ENCODE measurements around the gene DNAJB6.

Gene DNAJB6

GRCh38 chr7:157336383-157337315, at the start of gene DNAJB6:
Gene DNAJB6 (plus strand): TSS chr7:157337004. CDS start chr7:157358573, 21,569 bp downstream.
- peak; percentile 98 for DNase-seq

- DNase-seq, result no peak
Observed at GRCh38 chr7:157291404-157292080, 45.3 kb upstream of the DNAJB6 start.

GRCh38 chr7:157292258-157292657, 44.5 kb upstream of the DNAJB6 start:
- DNase-seq, result no peak

- no peak for DNase-seq
Observed at GRCh38 chr7:157292770-157293412, 43.9 kb upstream of the DNAJB6 start.

GRCh38 chr7:157293413-157293788, 43.4 kb upstream of the DNAJB6 start:
- DNase-seq, result no peak

- no peak for DNase-seq
Observed at GRCh38 chr7:157294773-157295172, 42.0 kb upstream of the DNAJB6 start.

- DNase-seq, result no peak
Observed at GRCh38 chr7:157295338-157295737, 41.5 kb upstream of the DNAJB6 start.

GRCh38 chr7:157297185-157297584, 39.6 kb upstream of the DNAJB6 start:
- DNase-seq, result no peak

- no peak for DNase-seq
Observed at GRCh38 chr7:157299317-157299612, 37.5 kb upstream of the DNAJB6 start.

- DNase-seq, result no peak
Observed at GRCh38 chr7:157299613-157300368, 37.0 kb upstream of the DNAJB6 start.

GRCh38 chr7:157300369-157300825, 36.4 kb upstream of the DNAJB6 start:
- no peak for DNase-seq

- no peak for DNase-seq
Observed at GRCh38 chr7:157301610-157302120, 35.1 kb upstream of the DNAJB6 start.

- DNase-seq, result no peak
Observed at GRCh38 chr7:157306846-157307838, 29.7 kb upstream of the DNAJB6 start.

GRCh38 chr7:157309988-157310668, 26.7 kb upstream of the DNAJB6 start:
- DNase-seq, result no peak

- no peak for DNase-seq
Observed at GRCh38 chr7:157310676-157311185, 26.1 kb upstream of the DNAJB6 start.

- no peak for DNase-seq
Observed at GRCh38 chr7:157312941-157313340, 23.9 kb upstream of the DNAJB6 start.

GRCh38 chr7:157313645-157314044, 23.2 kb upstream of the DNAJB6 start:
- DNase-seq, result no peak

GRCh38 chr7:157318015-157318706, 18.6 kb upstream of the DNAJB6 start:
- no peak for DNase-seq

- no peak for DNase-seq
Observed at GRCh38 chr7:157320608-157320980, 16.2 kb upstream of the DNAJB6 start.

- no peak for DNase-seq
Observed at GRCh38 chr7:157323401-157323800, 13.4 kb upstream of the DNAJB6 start.
